GM12874 (cell line): Measurements from ENCODE around the gene GNG13.

ENCODE experiments used
- CTCF ChIP-seq: IDR thresholded peaks from 2 replicates; pipeline ENCODE4 v1.5.1; 2011; ENCODE audit warnings: low read depth, mild to moderate bottlenecking, control low read depth, low read length, moderate library complexity; ENCODE audit not compliant: insufficient read depth

Gene GNG13

GRCh38 chr16:821751-822150 lies 21.2 kb upstream of the GNG13 start:
- no peak for TF ChIP-seq CTCF

GRCh38 chr16:820748-821147 lies 20.2 kb upstream of the GNG13 start:
- TF ChIP-seq CTCF, result no peak

- no peak for TF ChIP-seq CTCF
These were observed 19.0 kb upstream of the GNG13 start for GRCh38 chr16:819336-820043.

GRCh38 chr16:818592-818991 lies 18.1 kb upstream of the GNG13 start:
- TF ChIP-seq CTCF, result no peak

- no peak for TF ChIP-seq CTCF
These were observed 17.6 kb upstream of the GNG13 start for GRCh38 chr16:818132-818531.

- TF ChIP-seq CTCF, result no peak
These were observed 16.7 kb upstream of the GNG13 start for GRCh38 chr16:817001-817906.

GRCh38 chr16:815861-816260 lies 15.3 kb upstream of the GNG13 start:
- TF ChIP-seq CTCF, result no peak
